GM13977 (cell line): ENCODE results near the gene GSTM4.
"Not testable (repeated sequence)": the region's sequence is repeated elsewhere in the genome, so short reads cannot be mapped to it uniquely, and the experiment has no call there.

Experiments used
- DNase-seq: peaks from one replicate; pipeline ENCODE4 v3.0.0; 2012; ENCODE audit warnings: low spot score
- CTCF ChIP-seq: IDR thresholded peaks from 2 replicates; pipeline ENCODE4 v1.5.1; 2012; ENCODE audit warnings: mild to moderate bottlenecking, control low read depth; ENCODE audit not compliant: insufficient read depth; ENCODE audit errors: extremely low read depth, missing control alignments
- in situ Hi-C: fragments of 300-500 bp; cut with MboI; formaldehyde crosslinking; loops from one replicate; pipeline ENCODE4 v1.12.0; 2022; ENCODE audit warnings: low sequenced_read_pairs, low pct_unique_long_range_greater_than_20kb, mixed read lengths, inconsistent platforms; ENCODE audit not compliant: unreplicated experiment

Gene GSTM4

GRCh38 chr1:109687641-109688499, 32.0 kb downstream of the GSTM4 start, which contains the start of gene GSTM1:
Gene GSTM1, plus strand, starts transcription at chr1:109687817. Its CDS starts 57 bp downstream, at chr1:109687874.
- no peak for TF ChIP-seq CTCF
- DNase-seq = no peak
- in situ Hi-C loops = no loop called here

GRCh38 chr1:109689844-109690405, 34.0 kb downstream of the GSTM4 start:
- no peak for TF ChIP-seq CTCF
- in situ Hi-C loops = no loop called here
- no peak for DNase-seq

DNA sequence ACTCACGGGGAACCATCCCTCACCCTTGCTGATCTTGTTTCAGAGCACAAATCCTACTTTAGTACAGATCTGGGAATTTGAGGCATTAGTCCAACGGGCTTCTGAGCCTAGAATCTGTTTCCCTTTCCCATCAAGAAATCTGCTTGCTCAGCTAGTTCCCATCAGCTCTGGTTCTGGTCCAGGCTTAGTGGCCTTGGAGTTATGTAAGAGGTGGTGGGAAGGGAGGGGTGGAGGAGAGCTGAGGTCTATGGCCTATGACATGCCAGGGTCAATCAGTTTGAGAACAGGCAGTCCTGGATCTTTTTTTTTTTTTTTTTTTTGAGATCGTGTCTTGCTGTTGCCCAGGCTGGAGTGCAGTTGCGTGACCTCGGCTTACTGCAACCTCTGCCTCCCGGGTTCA, 35.9 kb downstream of the GSTM4 start:
- no peak for DNase-seq
- in situ Hi-C loops = no loop called here
- TF ChIP-seq CTCF = no peak

GRCh38 chr1:109694400-109694799, 38.5 kb downstream of the GSTM4 start:
- DNase-seq, in situ Hi-C loops: not testable (repeated sequence)

GRCh38 chr1:109695138-109695537, 39.2 kb downstream of the GSTM4 start:
- DNase-seq, in situ Hi-C loops: not testable (repeated sequence)

DNA sequence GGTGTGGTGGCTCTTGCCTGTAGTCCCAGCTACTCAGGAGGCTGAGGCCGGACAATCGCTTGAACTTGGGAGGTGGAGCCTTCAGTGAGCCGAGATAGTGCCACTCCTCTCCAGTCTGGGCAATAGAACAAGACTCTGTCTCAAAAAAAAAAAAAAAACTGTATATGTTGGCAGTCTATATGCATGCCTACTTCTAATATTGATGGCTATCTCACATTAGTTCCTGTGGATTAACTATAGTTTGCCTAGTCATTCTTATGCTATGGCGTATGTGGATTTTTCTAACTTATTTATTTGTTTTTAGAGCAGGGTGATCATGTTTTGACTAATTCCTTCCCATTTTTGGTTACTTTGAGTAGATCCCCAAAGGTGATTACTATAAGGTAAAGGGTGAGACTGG, 41.2 kb downstream of the GSTM4 start:
- TF ChIP-seq CTCF = no peak
- DNase-seq = no peak
- in situ Hi-C loops = no loop called here

DNA sequence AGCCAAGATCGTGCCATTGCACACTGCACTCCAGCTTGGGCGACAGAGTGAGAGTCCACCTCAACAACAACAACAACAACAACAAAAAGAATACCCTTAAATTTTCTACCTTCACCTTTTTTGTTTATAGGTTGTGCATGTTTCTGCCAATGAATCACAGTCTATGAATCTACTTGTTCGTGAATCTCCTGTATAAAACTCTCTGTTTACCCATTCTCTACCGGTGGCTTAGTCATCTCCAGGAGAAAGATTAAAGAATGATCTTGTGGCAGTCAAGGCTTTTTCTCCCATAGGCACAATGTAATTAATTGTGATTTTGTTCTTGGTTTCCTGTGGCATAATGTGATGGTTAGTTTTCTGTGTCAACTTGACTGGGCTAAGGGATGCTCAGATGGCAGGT, 42.0 kb downstream of the GSTM4 start:
- DNase-seq, in situ Hi-C loops: not testable (repeated sequence)

DNA sequence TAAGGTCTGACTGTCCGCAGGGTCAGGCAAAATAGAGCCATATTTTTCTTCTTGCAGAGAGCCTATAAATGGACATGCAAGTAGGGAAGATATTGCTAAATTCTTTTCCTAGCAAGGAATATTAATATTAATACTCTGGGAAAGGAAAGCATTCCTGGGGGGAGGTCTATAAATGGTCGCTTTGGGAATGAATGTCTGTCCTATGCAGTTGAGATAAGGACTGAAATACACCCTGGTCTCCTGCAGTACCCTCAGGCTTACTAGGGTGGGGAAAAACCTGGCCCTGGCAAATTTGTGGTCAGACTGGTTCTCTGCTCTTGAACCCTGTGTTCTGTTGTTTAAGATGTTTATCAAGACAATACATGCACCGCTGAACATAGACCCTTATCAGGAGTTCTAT, 47.0 kb downstream of the GSTM4 start:
- DNase-seq, in situ Hi-C loops: not testable (repeated sequence)

- no peak for DNase-seq
- in situ Hi-C loops = no loop called here
- TF ChIP-seq CTCF = peak; percentile 19
Observed at GRCh38 chr1:109704173-109704572, 48.3 kb downstream of the GSTM4 start.
